ENCODE measurements around the gene CCDC61.

The CCDC61 gene

DNA sequence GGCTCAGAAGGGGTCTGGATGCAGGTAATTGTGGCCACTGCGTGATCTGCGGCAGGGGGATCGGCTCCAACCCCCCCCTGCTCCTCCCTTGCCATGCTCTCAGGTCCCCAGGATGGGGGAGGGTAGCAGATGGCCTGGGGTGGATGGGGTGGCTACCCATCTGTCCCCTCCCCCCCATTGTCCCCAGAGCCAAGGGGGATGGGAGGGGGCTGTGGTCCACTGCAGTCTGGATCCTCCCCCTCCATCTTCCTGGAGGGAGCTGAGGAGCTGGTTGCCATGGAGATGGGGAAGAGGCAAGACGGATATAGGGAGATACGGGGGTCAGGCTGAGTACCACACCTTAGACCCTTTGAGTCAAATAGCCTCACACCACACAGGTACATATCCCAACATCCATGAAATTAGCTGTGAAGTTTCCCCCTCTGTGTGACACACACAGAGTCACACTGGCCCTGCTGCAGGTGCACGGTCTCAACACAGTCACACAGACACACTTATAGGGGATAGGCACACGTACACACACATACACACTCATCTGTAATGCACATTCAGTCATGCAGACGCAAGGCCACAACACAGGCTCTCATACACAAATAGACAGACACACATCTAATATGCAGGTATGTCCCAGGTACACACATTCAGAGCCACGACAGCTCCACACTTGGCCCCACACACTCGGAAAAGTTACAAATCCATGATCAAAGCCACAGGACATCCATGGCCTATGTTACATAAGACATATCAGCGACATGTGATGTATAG is 19.8 kb upstream of the CCDC61 start:
- DNase-seq = no peak

DNA sequence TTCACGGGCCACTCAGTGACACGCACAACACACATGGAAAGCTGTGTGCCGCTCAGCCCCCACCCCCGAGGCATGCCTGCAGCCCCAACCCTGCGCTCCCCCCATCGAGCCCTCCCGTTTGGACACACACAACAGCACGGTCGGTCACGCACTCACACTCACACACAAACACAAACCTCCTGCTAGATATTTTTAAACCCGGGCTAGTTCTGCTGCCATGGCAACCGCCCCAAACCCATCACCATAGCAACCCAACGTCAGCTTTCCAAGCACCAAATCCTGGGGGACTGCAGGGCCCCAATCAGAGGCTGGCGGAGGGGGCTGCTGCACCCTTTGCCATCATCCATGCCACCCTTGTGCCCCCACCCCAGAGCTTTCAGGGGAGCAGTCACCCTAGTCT is 19.1 kb upstream of the CCDC61 start:
- DNase-seq = no peak

DNA sequence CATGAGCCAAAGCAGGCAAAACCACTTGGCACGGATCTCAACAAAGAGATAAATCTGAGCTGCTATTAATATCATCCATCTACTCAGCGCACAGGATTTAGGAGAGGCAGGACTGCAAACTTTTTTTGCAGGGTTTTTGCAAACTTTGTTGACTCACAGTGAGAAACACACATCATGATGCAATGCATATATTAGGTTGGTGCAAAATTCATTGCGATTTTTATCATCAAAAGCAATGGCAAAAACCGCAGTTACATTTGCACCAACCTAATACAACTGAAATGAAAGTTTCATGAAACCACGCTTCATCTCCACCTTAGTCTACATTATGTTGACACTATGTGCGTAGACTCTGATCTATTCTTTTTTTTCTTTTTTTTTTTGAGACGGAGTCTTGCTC is 17.1 kb upstream of the CCDC61 start:
- no peak for DNase-seq

DNA sequence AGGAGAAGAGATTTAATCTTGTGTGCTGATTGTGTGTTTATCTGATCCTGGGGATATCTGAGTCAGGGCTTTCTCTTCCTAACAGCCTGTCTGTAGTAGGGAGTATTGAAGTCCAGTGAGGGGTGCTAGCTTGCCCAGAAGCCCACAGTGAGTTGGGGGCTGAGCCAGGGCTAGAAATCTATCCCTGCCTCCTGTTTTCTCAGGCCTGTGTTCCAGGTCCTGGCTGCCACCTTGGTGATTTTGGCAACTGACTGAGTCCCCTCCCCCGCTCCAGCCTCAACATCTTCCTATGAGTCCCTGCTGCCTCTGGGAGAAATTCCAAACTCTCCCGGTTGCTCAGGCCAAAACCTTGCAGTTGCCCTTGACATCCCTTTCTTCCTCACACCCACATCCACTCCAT is 13.9 kb upstream of the CCDC61 start:
- DNase-seq = no peak

DNA sequence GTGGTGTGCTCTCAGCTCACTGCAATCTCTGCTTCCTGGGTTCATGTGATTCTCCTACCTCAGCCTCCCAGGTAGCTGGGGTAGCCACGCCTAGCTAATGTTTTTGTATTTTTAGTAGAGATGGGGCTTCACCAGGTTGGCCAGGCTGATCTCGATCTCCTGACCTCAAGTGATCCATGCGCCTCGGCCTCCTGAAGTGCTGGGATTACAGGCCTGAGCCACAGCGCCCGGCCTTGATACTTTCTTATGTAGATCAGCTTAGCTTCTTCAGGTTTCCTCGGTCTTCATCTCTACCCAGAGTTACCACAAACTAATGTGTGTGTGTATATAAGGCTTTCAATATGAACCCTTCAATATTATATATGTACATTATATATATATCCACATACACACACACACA is 9.9 kb upstream of the CCDC61 start:
- DNase-seq = no peak

DNA sequence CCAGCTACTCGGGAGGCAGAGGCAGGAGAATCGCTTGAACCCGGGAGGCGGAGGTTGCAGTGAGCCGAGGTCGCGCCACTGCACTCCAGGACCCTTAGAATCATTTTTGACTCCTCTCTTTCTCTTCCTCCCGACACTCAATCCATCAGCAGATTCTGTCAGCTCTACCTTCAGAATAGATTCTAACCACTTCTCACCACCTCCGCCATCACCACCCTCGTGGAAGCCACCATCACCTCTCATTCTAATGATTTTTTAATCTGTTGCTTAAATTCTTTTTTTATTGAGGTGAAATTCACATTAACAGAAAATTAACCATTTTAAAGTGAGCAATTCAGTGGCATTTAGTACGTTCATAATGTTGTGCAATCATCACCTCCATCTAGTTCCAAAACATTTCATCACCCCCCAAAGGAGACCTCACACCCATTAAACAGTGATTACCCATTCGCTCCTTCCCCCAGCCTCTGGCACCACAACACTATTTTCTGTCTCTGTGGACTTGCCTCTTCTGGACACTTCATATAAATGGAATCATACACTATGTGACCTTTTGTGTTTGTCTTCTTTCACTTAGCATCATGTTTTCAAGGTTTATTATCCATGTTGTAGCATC is 5.0 kb upstream of the CCDC61 start:
- no peak for DNase-seq

DNA sequence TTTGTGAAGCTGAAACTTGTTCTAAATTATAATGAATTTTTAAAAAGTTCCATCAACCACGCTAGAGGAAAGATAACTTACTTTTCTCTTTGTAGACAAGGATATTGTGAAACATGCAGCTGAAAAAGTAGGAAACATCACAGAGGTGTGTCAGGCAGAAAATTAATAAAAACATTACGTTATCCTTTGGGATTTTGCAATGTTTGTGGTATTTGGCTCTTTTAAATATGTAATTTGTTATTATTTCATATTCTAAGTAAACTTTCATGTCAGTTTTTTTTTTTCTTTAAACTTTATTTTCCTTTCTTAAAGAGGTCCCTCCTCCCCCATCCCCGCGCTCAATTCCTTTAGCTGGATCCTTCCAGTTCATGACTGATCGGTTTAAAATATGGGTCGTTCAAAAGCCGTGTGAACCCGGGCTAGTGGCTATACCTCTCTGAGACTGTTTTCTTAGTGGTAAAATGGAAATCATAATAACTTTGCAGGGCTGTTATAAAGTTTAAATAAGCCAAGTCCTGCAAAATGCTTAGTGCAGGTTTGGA is 740 bp upstream of the CCDC61 start:
- no peak for DNase-seq

DNA sequence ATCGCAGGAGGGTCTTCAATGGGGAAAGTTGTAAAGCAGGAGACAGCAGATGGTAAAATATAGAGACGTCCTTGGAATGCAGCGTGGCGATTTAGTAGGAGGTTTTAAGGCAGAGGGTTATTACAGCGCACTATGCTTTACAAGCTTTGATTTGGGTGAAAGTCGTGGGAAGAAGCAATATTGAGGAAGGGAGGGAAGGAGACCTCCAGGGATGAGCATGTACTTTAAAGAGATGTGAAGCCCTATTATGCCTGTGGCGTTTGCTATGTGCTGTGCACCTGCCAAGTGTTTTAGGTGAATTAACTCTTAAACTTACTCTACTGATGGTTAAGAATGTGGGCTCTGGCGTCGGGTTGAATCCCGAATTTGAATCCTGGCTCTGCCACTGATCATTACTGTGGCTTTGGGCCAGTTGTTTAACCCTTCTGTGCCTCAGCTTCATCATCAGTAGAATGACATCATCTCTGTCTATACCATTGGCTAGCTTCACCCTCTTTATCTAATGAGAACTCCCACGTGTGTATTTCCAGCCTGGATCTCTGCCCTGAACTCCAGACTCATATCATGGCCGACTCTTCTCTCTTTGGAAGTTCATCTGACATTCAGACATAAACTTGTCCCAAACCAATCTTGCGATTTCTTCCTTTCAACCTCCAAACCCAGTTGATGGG is 583 bp downstream of the CCDC61 start:
- no peak for DNase-seq

DNA sequence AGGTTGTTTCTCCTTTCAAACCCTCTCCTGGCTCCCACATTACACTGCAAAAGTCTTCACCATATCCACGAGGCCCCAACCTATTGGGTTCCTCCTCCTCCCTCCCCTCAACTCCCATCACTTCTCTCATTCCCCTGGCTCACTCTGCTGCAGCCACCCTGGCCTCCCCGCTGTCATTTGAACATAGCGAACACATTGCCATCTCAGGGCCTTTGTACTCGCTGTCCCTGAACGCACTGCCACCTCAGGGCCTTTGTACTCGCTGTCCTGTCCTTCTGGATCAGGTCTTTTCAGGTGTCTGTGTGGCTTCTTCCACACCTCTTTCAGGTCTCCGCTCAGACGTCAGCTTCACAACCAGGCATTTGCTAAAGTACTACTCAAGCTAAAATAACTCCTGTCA is 1.7 kb downstream of the CCDC61 start:
- DNase-seq = no peak

DNA sequence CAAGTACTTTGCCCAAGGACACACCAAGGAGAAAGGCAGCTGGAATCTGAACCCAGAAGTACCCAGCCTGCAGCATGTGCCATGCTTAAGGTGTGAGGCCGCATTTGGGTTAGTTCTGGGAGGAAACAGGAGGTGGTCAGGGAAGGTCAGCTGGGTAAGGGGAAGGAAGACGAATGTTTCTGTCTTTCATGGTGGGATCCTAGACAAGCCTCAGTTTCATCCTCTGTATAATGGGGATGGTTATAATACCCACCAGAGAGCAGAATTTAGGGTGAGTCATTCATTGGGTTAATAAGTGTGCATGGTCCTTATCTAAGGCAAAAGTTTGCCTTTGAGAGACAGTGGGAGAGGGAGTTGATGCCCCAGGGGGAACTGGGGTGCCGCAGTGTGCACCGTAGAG is 3.6 kb downstream of the CCDC61 start:
- no peak for DNase-seq

DNA sequence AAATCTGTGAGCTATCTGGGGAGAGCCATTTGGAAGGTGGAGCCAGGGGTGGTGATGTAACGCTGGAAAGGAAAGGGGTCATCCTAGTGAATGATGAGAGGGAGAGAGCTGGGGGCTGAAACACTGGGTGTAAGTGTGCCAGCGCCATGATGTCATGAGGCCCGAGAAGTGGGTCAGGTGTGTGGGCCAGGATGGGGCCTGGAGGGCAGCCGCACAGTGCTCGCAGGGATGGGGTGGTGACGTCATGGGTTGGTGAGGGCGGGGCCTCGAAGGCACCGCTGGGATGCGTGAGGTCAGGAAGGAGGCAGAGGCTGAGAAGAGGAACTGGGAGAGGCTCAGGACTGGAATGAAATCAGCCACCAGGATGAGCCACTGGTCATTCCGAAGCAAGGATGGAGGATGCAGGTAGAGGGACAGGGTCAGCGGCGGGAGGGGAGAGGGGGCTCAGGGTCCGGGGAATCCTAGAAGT is 4.4 kb downstream of the CCDC61 start:
- DNase-seq = peak; percentile 44

DNA sequence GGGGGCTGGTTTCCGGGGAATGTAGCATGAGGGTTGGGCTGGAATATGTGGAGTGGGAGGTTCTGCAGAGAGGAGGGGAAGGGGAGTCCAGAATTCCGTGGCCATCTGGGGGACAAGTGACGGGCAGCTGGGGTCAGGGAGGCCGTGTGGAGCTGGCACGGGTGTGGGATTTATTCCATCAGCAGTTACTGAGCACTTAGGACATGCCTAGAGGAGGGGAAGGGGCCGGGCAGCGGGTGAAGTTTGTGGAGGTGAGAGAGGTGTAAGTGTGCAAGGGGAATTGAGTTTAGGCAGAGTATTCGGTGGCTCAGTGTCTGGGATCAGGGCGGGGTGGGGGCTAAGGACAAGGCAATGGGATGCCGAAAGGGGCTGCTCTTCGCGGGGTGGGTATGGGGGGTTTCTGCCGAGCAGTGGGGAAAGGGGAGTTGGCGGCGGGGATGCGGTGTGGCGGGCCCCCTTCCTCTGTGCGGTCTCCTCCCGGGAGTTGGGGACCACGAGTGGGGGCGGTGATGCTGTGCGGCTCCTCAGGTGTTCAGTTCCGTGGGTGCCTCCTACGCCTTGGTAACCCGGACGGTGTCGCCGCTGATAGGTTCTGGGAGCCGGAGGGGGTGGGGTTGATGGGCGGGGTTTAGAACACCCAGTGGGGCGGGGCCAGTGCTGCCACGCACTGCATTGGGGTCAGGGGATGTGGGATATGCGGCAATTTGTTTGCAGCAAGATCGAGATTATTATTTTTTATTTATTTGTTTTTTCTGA is 5.4 kb downstream of the CCDC61 start:
- DNase-seq = peak; percentile 78

DNA sequence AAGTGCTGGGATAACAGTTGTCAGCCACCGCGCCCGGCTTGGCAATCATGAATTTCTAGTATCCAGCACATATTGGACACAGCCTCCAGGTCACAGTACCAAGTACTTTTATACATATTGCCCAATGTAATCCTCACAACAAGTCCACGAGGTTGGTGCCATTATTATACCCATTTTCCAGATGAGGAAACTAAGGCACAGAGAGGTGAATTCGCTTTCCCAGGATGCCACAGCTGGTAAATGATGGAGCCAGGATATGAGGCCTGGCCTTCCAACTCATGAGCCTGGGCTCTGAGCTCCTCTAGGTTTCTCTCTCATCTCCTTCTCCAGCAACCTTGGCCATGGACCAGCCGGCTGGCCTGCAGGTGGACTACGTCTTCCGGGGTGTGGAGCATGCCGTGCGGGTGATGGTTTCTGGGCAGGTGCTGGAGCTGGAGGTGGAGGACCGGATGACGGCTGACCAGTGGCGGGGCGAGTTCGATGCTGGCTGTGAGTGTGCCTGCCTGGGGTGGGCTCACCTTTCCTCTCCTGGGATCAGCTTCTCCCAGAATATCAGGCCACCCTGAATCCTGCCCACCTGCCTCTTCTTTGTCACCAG is 7.5 kb downstream of the CCDC61 start:
- DNase-seq = no peak

DNA sequence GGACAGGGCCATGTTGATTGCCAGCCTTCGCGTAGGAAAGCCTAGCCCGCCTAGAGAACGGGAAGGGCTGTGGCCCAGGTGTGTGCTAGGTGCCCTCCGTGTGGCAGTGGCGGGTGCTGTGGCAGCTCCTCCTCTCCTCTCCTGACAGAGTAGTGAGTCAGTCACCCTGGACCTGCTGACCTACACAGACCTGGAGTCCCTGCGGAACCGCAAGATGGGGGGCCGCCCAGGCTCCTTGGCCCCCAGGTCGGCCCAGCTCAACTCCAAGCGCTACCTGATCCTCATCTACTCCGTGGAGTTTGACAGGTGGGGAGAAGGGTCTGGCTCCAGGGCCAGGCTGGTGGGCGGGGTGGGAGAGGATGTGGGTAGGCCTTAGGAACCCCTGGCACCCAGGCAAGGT is 11.1 kb downstream of the CCDC61 start:
- no peak for DNase-seq

DNA sequence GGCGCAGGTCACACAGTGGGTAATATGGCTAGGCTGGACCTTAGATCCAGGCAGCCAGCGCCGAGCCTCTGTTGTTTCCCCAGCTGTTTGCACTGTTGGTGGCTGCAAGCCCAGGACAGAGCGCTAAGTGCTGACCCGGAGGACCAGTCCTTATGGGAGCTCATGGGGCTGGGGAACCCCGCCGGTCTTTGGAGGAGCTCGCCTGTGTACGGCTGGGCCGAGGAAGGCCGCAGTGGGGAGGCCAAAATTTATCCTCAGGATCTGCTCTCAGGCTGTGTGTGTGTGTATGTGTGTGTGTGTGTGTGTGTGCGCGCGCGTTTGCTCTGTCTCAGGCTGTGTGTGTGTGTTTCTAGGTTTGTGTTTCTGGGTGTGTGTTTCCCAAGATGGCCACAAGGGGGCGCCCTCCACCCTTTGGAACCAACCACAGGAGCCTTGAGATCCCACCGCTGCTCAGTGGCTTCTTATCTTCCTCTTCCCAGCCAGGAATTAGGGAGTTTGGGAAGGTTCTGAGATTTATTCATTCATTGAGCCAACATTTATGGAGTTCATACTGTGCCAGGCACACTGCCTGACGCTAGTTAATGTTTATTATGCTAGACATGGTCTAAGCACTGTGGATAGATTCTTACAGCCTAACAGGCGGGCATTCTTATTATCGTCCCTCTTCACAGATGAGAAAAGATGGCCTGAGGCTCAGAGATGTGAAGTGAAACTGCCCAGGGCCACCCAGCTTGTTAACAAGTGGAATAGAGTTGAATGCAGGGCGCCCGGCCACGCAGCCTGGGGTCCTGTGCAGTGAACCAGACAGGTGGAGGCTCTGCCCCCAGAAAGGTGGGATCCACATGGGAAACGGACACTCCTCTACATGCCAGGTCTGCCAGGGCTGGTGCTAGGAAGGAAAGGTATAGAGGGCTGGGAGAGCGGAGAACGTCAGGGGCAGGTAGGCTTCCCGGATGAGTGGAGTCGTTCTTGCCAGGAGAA is 14.6 kb downstream of the CCDC61 start:
- peak; percentile 59 for DNase-seq

DNA sequence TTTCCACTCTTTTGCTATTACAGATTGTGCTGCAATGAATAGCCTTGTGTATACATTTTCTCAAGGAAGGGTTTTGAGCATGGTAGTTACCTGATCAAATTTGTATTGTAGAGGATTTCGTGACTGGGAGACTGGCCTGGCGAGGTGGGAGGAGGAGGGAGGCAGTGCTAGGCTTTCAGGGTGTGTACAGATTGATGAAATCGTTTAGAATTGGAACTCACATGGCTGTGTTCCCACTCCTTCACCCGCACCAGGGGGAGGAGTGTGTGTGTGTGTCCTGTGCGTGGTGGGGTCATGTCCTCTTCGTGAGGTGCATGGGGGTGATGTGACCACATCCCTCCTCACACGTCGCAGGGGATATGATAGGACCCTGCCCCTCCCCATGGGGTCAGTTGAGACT is 19.3 kb downstream of the CCDC61 start:
- no peak for DNase-seq

DNA sequence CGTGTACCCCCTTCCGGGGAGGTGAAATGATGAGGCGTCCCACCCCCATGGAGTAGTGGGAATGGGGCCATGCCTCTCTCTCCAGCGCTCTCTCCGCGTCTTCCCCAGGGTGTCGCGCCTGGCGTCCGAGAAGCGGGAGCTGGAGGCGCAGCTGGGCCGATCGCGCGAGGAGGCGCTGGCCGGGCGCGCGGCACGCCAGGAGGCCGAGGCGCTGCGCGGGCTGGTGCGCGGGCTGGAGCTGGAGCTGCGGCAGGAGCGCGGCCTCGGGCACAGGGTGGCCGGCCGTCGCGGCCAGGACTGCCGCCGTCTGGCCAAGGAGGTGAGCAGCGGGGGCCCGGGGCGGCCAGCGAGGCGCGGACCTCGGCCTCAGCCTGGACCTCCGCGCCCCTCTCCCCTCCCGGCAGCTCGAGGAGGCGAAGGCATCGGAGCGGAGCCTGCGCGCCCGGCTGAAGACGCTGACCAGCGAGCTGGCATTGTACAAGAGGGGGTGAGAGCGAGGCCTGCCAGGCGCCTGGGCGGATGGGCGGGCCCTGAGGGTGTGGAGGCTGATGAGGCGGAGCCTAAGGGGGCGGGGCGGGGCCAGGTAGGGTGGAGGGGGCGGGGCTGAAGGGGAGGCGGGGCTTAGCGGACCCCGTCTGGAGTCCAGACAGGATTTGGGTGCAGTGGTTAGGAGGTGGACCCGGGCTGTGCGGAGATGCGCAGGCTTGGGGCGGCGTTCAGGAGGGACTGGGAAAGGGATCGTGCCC is 19.8 kb downstream of the CCDC61 start:
- peak; percentile 68 for DNase-seq

DNA sequence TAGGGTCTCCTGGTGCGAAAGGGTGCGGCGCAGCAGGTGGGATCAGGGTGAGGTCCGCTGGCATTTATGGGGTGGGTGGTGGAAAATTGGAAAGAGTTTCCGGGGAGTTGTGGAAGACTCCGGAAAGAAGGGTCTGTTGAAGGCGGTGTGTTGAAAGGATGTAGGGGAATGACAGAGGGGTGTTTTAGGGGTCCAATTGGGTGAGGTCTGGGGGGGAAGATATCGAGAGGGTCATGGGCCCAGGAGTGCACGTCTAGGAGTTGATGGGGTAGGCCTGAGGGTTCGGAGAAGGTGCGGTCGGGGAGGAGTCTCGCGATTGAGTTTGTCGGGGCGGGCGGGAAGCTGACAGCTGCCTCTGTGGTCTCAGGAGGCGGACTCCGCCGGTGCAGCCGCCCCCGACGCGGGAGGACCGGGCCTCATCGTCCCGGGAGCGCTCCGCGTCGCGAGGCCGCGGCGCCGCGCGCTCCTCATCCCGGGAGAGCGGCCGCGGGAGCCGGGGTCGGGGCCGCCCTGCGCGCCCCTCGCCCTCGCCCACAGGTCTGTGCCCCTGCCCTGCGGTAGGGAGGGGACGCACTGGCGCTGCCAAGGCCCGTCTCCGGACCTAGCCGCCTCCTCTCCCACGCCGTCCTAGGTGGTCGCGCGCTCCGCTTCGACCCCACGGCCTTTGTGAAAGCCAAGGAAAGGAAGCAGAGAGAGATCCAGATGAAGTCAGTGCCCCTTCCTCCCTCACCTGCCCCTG is 20.6 kb downstream of the CCDC61 start:
- peak; percentile 30 for DNase-seq

DNA sequence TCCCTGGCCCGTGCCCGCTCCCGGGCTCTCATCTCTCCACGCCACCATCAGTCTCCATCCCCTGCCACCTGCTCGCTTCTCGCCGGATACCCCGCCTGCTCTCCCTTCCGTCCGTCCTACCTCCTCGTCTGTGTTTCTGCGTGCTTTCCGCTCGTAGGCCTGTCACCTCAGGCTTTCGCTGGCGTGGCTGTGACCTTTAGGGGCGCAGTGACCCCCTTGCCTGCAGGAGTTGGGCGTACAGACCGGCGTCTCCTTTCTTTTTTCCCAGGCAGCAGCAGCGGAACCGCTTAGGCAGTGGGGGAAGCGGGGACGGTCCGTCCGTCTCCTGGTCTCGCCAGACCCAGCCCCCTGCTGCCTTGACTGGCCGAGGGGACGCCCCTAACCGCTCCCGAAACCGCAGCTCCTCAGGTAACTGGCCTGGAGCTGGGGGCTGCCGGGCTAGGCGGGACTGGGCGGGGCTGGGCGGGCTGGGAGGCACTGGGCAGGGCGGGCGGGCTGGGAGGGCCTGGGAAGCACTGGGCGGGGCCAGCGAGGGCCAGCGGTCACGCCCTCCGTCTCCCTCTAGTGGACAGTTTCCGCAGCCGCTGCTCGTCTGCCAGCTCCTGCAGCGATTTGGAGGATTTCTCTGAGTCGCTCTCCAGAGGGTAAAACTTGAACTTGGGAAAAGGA is 21.3 kb downstream of the CCDC61 start:
- DNase-seq = peak; percentile 80

DNA sequence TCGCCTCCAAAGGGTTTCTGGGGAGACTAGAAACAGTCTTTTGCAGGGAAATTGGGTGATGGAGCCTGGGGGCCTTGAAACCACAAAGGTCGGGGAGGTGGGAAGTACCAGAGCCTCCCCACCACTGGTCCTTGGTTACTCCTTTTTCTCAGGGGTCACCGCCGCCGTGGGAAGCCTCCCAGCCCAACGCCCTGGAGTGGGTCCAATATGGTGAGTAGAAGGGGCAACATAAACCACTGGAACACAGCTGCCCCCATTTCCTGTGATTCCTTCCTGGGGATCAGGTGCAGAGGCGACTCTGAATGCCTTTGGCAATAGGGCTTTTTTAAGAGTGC is 21.8 kb downstream of the CCDC61 start:
- no peak for DNase-seq
